HepG2 (cell line): ENCODE measurements around the gene C1orf198. TPM values are rescaled to one million over a fixed set of nuclear protein-coding genes. Genes with fewer than 3 reads are reported as not detected.
A peak's percentile ranks its signal among the peaks of the same experiment; 100 is the strongest.

ENCODE experiments used
- ADNP ChIP-seq: sonication (generic); formaldehyde crosslinking; IDR thresholded peaks from 2 replicates; pipeline ENCODE4 v1.4.0; 2020; ENCODE audit warnings: missing genetic modification reagents
- ASH2L ChIP-seq: fragments of 300-600, 200-600 bp; sonication (generic); IDR thresholded peaks from 2 replicates; pipeline ENCODE4 v1.7.0; 2017; ENCODE audit warnings: low read depth, mild to moderate bottlenecking, moderate library complexity, mixed read lengths, low read length; ENCODE audit not compliant: insufficient read length
- ATAD3A ChIP-seq: sonication (generic); formaldehyde crosslinking; IDR thresholded peaks from 2 replicates; pipeline ENCODE4 v1.4.0; 2020; ENCODE audit warnings: missing genetic modification reagents
- ERF ChIP-seq: IDR thresholded peaks from 2 replicates; pipeline ENCODE4 v1.6.1; 2018; ENCODE audit warnings: missing biosample characterization, missing genetic modification reagents
- ETV5 ChIP-seq: IDR thresholded peaks from 2 replicates; pipeline ENCODE4 v1.6.1; 2018; ENCODE audit warnings: missing biosample characterization, missing genetic modification reagents, inconsistent platforms, borderline replicate concordance
- FLYWCH1 ChIP-seq: sonication (generic); formaldehyde crosslinking; IDR thresholded peaks from 2 replicates; pipeline ENCODE4 v1.8.1; 2023; ENCODE audit warnings: mild to moderate bottlenecking, missing genetic modification reagents
- GFI1 ChIP-seq: sonication (generic); formaldehyde crosslinking; IDR thresholded peaks from 2 replicates; pipeline ENCODE4 v1.5.0; 2020; ENCODE audit warnings: missing genetic modification reagents, mild to moderate bottlenecking, borderline replicate concordance
- HNF4G ChIP-seq, 2 experiments: sonication (generic) in 1 of 2; formaldehyde crosslinking in 1 of 2; IDR thresholded peaks; 2 replicates each; pipeline versions ENCODE4 v1.4.0 to v1.6.1; 2011 to 2020; ENCODE audit warnings: borderline replicate concordance in 2 of 2, low read depth in 2 of 2, mild to moderate bottlenecking in 2 of 2, low read length in 1 of 2, missing genetic modification reagents in 1 of 2, moderate library complexity in 1 of 2
- IRF2 ChIP-seq: IDR thresholded peaks from 2 replicates; pipeline ENCODE4 v1.6.1; 2018; ENCODE audit warnings: missing genetic modification reagents, missing compliant biosample characterization
- MIER3 ChIP-seq: IDR thresholded peaks from 2 replicates; pipeline ENCODE4 v1.6.1; 2016; ENCODE audit warnings: missing compliant biosample characterization, borderline replicate concordance
- MXI1 ChIP-seq: IDR thresholded peaks from 3 replicates; pipeline ENCODE4 v1.6.1; 2012; ENCODE audit warnings: low read depth, low read length, inconsistent platforms, borderline replicate concordance
- NCOA1 ChIP-seq: sonication (generic); formaldehyde crosslinking; IDR thresholded peaks from 2 replicates; pipeline ENCODE4 v1.9.0; 2021; ENCODE audit warnings: missing genetic modification reagents
- NCOA5 ChIP-seq: sonication (generic); formaldehyde crosslinking; IDR thresholded peaks from 2 replicates; pipeline ENCODE4 v1.4.0; 2020; ENCODE audit warnings: missing genetic modification reagents
- NCOR1 ChIP-seq: fragments of 200-600 bp; sonication (generic); IDR thresholded peaks from 2 replicates; pipeline ENCODE4 v1.7.0; 2017; ENCODE audit warnings: antibody characterized with exemption, low read length, borderline replicate concordance
- NFE2L2 ChIP-seq: fragments of 150-350 bp; IDR thresholded peaks from 2 replicates; pipeline ENCODE4 v1.6.1; 2014; ENCODE audit warnings: low read length
- NR2F6 ChIP-seq, 2 experiments: IDR thresholded peaks; 2 replicates each; pipeline ENCODE4 v1.6.1; 2016; ENCODE audit warnings: antibody characterized with exemption in 1 of 2, mild to moderate bottlenecking in 1 of 2
- PHF5A ChIP-seq: IDR thresholded peaks from one replicate; pipeline ENCODE4 v1.6.1; 2018; ENCODE audit warnings: low read depth, missing genetic modification reagents; ENCODE audit not compliant: unreplicated experiment
- RFXANK ChIP-seq: IDR thresholded peaks from 2 replicates; pipeline ENCODE4 v1.6.1; 2016
- TEAD2 ChIP-seq: sonication (generic); formaldehyde crosslinking; IDR thresholded peaks from 2 replicates; pipeline ENCODE4 v1.9.0; 2021; ENCODE audit warnings: missing genetic modification reagents
- ZKSCAN8 ChIP-seq: IDR thresholded peaks from 2 replicates; pipeline ENCODE4 v1.6.1; 2016; ENCODE audit warnings: borderline replicate concordance, missing genetic modification reagents, missing compliant biosample characterization
- ZNF17 ChIP-seq: sonication (generic); formaldehyde crosslinking; IDR thresholded peaks from 2 replicates; pipeline ENCODE4 v1.5.0; 2020; ENCODE audit warnings: mild to moderate bottlenecking, missing genetic modification reagents
- ZNF30 ChIP-seq: sonication (generic); formaldehyde crosslinking; IDR thresholded peaks from 2 replicates; pipeline ENCODE4 v1.5.0; 2020; ENCODE audit warnings: mild to moderate bottlenecking, missing genetic modification reagents
- ZNF557 ChIP-seq: sonication (generic); formaldehyde crosslinking; IDR thresholded peaks from 2 replicates; pipeline ENCODE4 v1.4.0; 2020; ENCODE audit warnings: missing genetic modification reagents
- ZNF619 ChIP-seq: sonication (generic); formaldehyde crosslinking; IDR thresholded peaks from 2 replicates; pipeline ENCODE4 v1.4.0; 2020; ENCODE audit warnings: mild to moderate bottlenecking, missing genetic modification reagents
- ZNF776 ChIP-seq: sonication (generic); formaldehyde crosslinking; IDR thresholded peaks from 2 replicates; pipeline ENCODE4 v1.4.0; 2020; ENCODE audit warnings: mild to moderate bottlenecking, missing genetic modification reagents
- ZSCAN21 ChIP-seq: sonication (generic); formaldehyde crosslinking; IDR thresholded peaks from 2 replicates; pipeline ENCODE4 v1.8.0; 2022; ENCODE audit warnings: mild to moderate bottlenecking, missing genetic modification reagents, moderate library complexity, borderline replicate concordance
- polyA plus RNA-seq, 8 experiments: library from polyadenylated mRNA; depleted of rRNA in 3 of 8; stranded (reverse) in 7 of 8; unstranded in 1 of 8; fragments of >200 nt; fragmentation: Illumina TruSeq in 4 of 8; extraction: Trizol in 4 of 8; gene quantifications; 2 replicates each; pipeline versions ENCODE4 v1.2.1 to v1.2.3, GENCODE V29; 2011 to 2016; ENCODE audit warnings: low read depth in 4 of 8, missing spikeins in 1 of 8, mixed read lengths in 1 of 8; ENCODE audit not compliant: insufficient read depth in 1 of 8
- total RNA-seq, 5 experiments: library from RNA; depleted of rRNA; stranded (reverse); fragments of >200 nt; fragmentation: Illumina TruSeq; extraction: Trizol; gene quantifications; 2 replicates each; pipeline ENCODE4 v1.2.3, GENCODE V29; 2016; ENCODE audit warnings: low read depth in 1 of 5
- TF ChIP-seq, protein P1 (sequence below): sonication (generic); formaldehyde crosslinking; IDR thresholded peaks from 2 replicates; pipeline ENCODE4 v1.5.0; 2020; ENCODE audit warnings: missing genetic modification reagents
- TF ChIP-seq, protein P2 (sequence below): fragments of 450-650 bp; IDR thresholded peaks from 2 replicates; pipeline ENCODE4 v1.6.1; 2016
- TF ChIP-seq, protein P3 (sequence below): sonication (generic); formaldehyde crosslinking; IDR thresholded peaks from 2 replicates; pipeline ENCODE4 v1.5.0; 2020; ENCODE audit warnings: missing genetic modification reagents, mild to moderate bottlenecking, borderline replicate concordance

C1orf198 gene
- total and polyA plus RNA-seq, 2 of the 13 experiments (the other 11 are each of a cell fraction or from before 2014, with no cell fraction given): 12.7 to 13.4 TPM

DNA sequence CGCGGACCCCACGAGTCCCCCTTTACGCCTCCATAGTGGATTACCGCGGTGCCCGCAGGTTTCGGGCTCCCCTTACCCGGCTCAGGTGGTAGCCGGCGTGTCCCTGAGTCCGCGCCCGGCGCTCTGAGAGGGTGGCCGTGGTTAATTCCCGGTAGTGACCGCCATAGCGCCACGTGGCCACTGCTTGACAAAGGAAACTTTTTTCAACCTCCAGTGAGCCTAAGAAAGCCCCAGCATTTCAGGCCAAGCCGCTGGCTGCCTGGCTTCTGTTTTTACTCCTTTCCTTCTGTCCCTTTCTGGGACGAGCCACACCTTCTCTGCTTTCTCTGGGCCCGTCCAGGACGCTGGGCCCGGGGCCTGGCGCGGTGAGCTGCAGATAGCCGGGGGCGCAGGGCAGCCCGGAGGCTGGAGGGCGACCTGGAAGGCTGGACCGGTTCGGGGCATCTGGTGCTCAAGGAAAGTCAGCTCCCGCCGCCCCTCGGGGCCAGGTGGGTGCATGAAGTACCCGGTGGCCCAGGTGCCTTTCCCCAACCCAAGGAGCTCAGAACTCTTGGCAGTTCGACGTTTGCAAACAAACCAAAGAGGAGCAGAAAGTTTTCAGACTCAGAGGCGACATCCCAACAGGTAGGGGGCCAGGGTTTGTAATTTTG lies 540 bp upstream of the C1orf198 start (continued):
- TF ChIP-seq, protein P1, sequence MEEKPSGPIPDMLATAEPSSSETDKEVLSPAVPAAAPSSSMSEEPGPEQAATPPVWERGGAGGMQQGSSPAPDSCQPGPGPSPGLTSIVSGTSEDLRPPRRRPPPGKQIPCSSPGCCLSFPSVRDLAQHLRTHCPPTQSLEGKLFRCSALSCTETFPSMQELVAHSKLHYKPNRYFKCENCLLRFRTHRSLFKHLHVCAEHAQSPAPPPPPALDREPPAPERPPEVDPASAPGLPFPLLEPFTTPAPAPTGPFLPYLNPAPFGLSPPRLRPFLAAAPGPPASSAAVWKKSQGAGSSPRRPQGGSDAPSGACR (CRISPR knock-in tag): 0 out of 2 replicates have a peak, but pooled peaks have one; percentile 35
- TF ChIP-seq RFXANK: no peak
- no peak for TF ChIP-seq GFI1 (CRISPR knock-in tag)
- no peak for TF ChIP-seq ZKSCAN8
- TF ChIP-seq ERF (CRISPR knock-in tag): no peak
- TF ChIP-seq MIER3: peak; percentile 17; the same call in 1 of the 2 replicates
- TF ChIP-seq ATAD3A: no peak
- TF ChIP-seq ETV5 (CRISPR knock-in tag): no peak
- TF ChIP-seq TEAD2 (CRISPR knock-in tag): no peak
- peak; percentile 67; the same call in 1 of the 2 replicates for TF ChIP-seq ZNF30 (CRISPR knock-in tag)
- peak; percentile 27; the same call in 1 of the 2 replicates for TF ChIP-seq ZSCAN21 (CRISPR knock-in tag)
- TF ChIP-seq ZNF619 (CRISPR knock-in tag): no peak
- TF ChIP-seq, protein P2, sequence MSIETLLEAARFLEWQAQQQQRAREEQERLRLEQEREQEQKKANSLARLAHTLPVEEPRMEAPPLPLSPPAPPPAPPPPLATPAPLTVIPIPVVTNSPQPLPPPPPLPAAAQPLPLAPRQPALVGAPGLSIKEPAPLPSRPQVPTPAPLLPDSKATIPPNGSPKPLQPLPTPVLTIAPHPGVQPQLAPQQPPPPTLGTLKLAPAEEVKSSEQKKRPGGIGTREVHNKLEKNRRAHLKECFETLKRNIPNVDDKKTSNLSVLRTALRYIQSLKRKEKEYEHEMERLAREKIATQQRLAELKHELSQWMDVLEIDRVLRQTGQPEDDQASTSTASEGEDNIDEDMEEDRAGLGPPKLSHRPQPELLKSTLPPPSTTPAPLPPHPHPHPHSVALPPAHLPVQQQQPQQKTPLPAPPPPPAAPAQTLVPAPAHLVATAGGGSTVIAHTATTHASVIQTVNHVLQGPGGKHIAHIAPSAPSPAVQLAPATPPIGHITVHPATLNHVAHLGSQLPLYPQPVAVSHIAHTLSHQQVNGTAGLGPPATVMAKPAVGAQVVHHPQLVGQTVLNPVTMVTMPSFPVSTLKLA: peak; percentile 24; the same call in 1 of the 2 replicates
- TF ChIP-seq NCOR1: no peak
- no peak for TF ChIP-seq ASH2L
- TF ChIP-seq NCOA5: no peak
- no peak for TF ChIP-seq NFE2L2
- TF ChIP-seq NR2F6 (IDR thresholded peaks at IDR 0.05): no peak
- 0 out of 2 replicates have a peak, but pooled peaks have one; percentile 15 for TF ChIP-seq NR2F6 (CRISPR knock-in tag; IDR thresholded peaks at IDR 0.05)
- TF ChIP-seq ZNF17: no peak
- TF ChIP-seq ADNP (CRISPR knock-in tag): no peak
- TF ChIP-seq IRF2: no peak
- no peak for TF ChIP-seq HNF4G (IDR thresholded peaks at IDR 0.05; ENCODE audit: borderline replicate concordance, low read depth, low read length)
- TF ChIP-seq HNF4G (CRISPR knock-in tag; IDR thresholded peaks at IDR 0.05; ENCODE audit: borderline replicate concordance, low read depth): 0 out of 2 replicates have a peak, but pooled peaks have one; percentile 34
- TF ChIP-seq FLYWCH1 (CRISPR knock-in tag): peak; percentile 61; the same call in 1 of the 2 replicates
- 0 out of 2 replicates have a peak, but pooled peaks have one; percentile 13 for TF ChIP-seq ZNF776 (CRISPR knock-in tag)
- TF ChIP-seq, protein P3, sequence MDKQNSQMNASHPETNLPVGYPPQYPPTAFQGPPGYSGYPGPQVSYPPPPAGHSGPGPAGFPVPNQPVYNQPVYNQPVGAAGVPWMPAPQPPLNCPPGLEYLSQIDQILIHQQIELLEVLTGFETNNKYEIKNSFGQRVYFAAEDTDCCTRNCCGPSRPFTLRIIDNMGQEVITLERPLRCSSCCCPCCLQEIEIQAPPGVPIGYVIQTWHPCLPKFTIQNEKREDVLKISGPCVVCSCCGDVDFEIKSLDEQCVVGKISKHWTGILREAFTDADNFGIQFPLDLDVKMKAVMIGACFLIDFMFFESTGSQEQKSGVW: no peak
- TF ChIP-seq ZNF557 (CRISPR knock-in tag): 0 out of 2 replicates have a peak, but pooled peaks have one; percentile 44
- TF ChIP-seq NCOA1 (CRISPR knock-in tag): no peak
- no peak for TF ChIP-seq PHF5A (CRISPR knock-in tag)
- peak; percentile 76; the same call in 2 of the 3 replicates for TF ChIP-seq MXI1
